NOMO-1 (cell line): Measurements from ENCODE around the gene MRGPRF.
"Not testable (repeated sequence)": the region's sequence is repeated elsewhere in the genome, so short reads cannot be mapped to it uniquely, and the experiment has no call there.

Experiments
- DNase-seq, 2 experiments: peaks; one replicate each; lab custom pipeline; 2025; ENCODE audit not compliant: unreplicated experiment in 2 of 2; lab: John Stamatoyannopoulos, UW

Gene MRGPRF

GRCh38 chr11:69004411-69005182 is 8.4 kb downstream of the MRGPRF start:
- DNase-seq = no peak

GRCh38 chr11:69003866-69004367 is 9.1 kb downstream of the MRGPRF start:
- DNase-seq = no peak

- DNase-seq = no peak
These were observed 9.7 kb downstream of the MRGPRF start for GRCh38 chr11:69003301-69003865.

GRCh38 chr11:69002570-69003231 is 10.3 kb downstream of the MRGPRF start:
- DNase-seq = no peak

GRCh38 chr11:69002110-69002569 is 10.9 kb downstream of the MRGPRF start:
- no peak for DNase-seq

- DNase-seq = no peak
These were observed 11.6 kb downstream of the MRGPRF start for GRCh38 chr11:69001243-69002081.

- no peak for DNase-seq
These were observed 12.2 kb downstream of the MRGPRF start for GRCh38 chr11:69000831-69001242.

GRCh38 chr11:69000391-69000790 is 12.7 kb downstream of the MRGPRF start:
- DNase-seq = no peak

- DNase-seq = not testable (repeated sequence)
These were observed 13.2 kb downstream of the MRGPRF start for GRCh38 chr11:68999748-69000355.

- no peak for DNase-seq
These were observed 13.8 kb downstream of the MRGPRF start for GRCh38 chr11:68999093-68999747.

GRCh38 chr11:68998390-68998911 is 14.6 kb downstream of the MRGPRF start:
- no peak for DNase-seq

GRCh38 chr11:68997995-68998348 is 15.1 kb downstream of the MRGPRF start:
- DNase-seq = no peak

- no peak for DNase-seq
These were observed 15.7 kb downstream of the MRGPRF start for GRCh38 chr11:68997124-68997994.

GRCh38 chr11:68996376-68997123 is 16.5 kb downstream of the MRGPRF start:
- DNase-seq = no peak

- DNase-seq = no peak
These were observed 18.2 kb downstream of the MRGPRF start for GRCh38 chr11:68994894-68995285.

GRCh38 chr11:68994161-68994893 is 18.7 kb downstream of the MRGPRF start:
- no peak for DNase-seq

GRCh38 chr11:68993546-68993945 is 19.5 kb downstream of the MRGPRF start:
- DNase-seq = no peak
